Lower lobe of right lung (tissue), 2 donors: ENCODE results near the gene UNC13D. TPM values are rescaled to one million over a fixed set of nuclear protein-coding genes. Genes with fewer than 3 reads are reported as not detected.

Experiments used
- ATAC-seq, 2 donors: fragments of 200-7000 bp; cut with Tn5 transposase; one replicate each; pipeline ENCODE4 v1.9.1; 2020 to 2022; ENCODE audit warnings: mild to moderate bottlenecking in 2 of 2, moderate library complexity in 2 of 2
- DNase-seq: peaks from one replicate; pipeline ENCODE4 v3.0.0-alpha.2; 2020
- H3K27ac ChIP-seq: fragments of 200-600 bp; one replicate; pipeline ENCODE4 v1.8.0; 2022
- H3K27me3 ChIP-seq: fragments of 200-600 bp; one replicate; pipeline ENCODE4 v1.8.0; 2022; ENCODE audit warnings: low read depth
- H3K36me3 ChIP-seq: fragments of 200-600 bp; one replicate; pipeline ENCODE4 v1.8.0; 2022; ENCODE audit warnings: mild to moderate bottlenecking
- H3K4me1 ChIP-seq: fragments of 200-600 bp; one replicate; pipeline ENCODE4 v1.8.0; 2022
- H3K4me3 ChIP-seq: fragments of 200-600 bp; one replicate; pipeline ENCODE4 v1.8.0; 2022; ENCODE audit warnings: mild to moderate bottlenecking
- H3K9me3 ChIP-seq: fragments of 200-600 bp; one replicate; pipeline ENCODE4 v1.8.0; 2022
- CTCF ChIP-seq: fragments of 200-600 bp; IDR thresholded peaks from one replicate; pipeline ENCODE4 v1.8.0; 2022; ENCODE audit warnings: antibody characterized with exemption, mild to moderate bottlenecking
- intact Hi-C: fragments of 100-400 bp; cut with DNase I; formaldehyde crosslinking; loops from one replicate; pipeline ENCODE4 v1.11.0; 2022
- total RNA-seq: library from RNA; stranded (reverse); fragmentation: NEBNext Ultra II Directional; extraction: Animal tissue kit (Norgen Biotek cat#: 25700); gene quantifications from one replicate; pipeline ENCODE4 v1.2.1, GENCODE V29; 2021
- donor health status: DM: no; HTN: yes; CAD: no; lungs with severe emphysema.

UNC13D gene
- total RNA-seq, 1 donor from 2014 or later, result 118 TPM

GRCh38 chr17:75820094-75821080 is 23.8 kb downstream of the UNC13D start:
- Histone ChIP-seq H3K4me3 (no peak overlapping the region), H3K27me3 (no peaks in the 10 kb centered on the region), H3K9me3 (no peaks in the 10 kb centered on the region), H3K36me3 (peaks cover 99% of the 10 kb centered on the region), H3K4me1 (no peaks in the 10 kb centered on the region), H3K27ac (no peak overlapping the region)
- intact Hi-C loops, result no loop called here
- no peak for DNase-seq
- no peak for TF ChIP-seq CTCF
- no peak for ATAC-seq

GRCh38 chr17:75819678-75820077 is 24.5 kb downstream of the UNC13D start:
- H3K9me3 ChIP-seq, result no peaks in the 10 kb centered on the region
- ATAC-seq (no peak), DNase-seq (no peak)
- no peaks in the 10 kb centered on the region for H3K4me1 ChIP-seq
- no peak for TF ChIP-seq CTCF
- no peak overlapping the region for H3K4me3 ChIP-seq
- intact Hi-C loops, result no loop called here
- no peak overlapping the region for H3K27ac ChIP-seq
- H3K36me3 ChIP-seq, result peaks cover 100% of the 10 kb centered on the region
- no peaks in the 10 kb centered on the region for H3K27me3 ChIP-seq

- DNase-seq (no peak), ATAC-seq (no peak)
- TF ChIP-seq CTCF, result no peak
- Histone ChIP-seq H3K9me3 (no peaks in the 10 kb centered on the region), H3K36me3 (peaks cover 100% of the 10 kb centered on the region), H3K4me3 (no peak overlapping the region), H3K27ac (no peak overlapping the region), H3K27me3 (no peaks in the 10 kb centered on the region), H3K4me1 (no peaks in the 10 kb centered on the region)
- intact Hi-C loops, result no loop called here
These were observed 25.1 kb downstream of the UNC13D start for GRCh38 chr17:75819116-75819515.

- peaks cover 100% of the 10 kb centered on the region for H3K36me3 ChIP-seq
- ATAC-seq (no peak), DNase-seq (no peak)
- H3K27ac ChIP-seq, result no peak overlapping the region
- H3K4me1 ChIP-seq, result no peaks in the 10 kb centered on the region
- no peak overlapping the region for H3K4me3 ChIP-seq
- no peaks in the 10 kb centered on the region for H3K27me3 ChIP-seq
- no peak for TF ChIP-seq CTCF
- intact Hi-C loops, result no loop called here
- H3K9me3 ChIP-seq, result no peaks in the 10 kb centered on the region
These were observed 25.8 kb downstream of the UNC13D start for GRCh38 chr17:75818326-75818885.

- Histone ChIP-seq H3K36me3 (peaks cover 100% of the 10 kb centered on the region), H3K4me3 (no peak overlapping the region), H3K27me3 (no peaks in the 10 kb centered on the region), H3K9me3 (no peaks in the 10 kb centered on the region), H3K27ac (no peak overlapping the region), H3K4me1 (no peaks in the 10 kb centered on the region)
- no peak for TF ChIP-seq CTCF
- DNase-seq (no peak), ATAC-seq (no peak)
- intact Hi-C loops, result no loop called here
These were observed 26.6 kb downstream of the UNC13D start for GRCh38 chr17:75817571-75817970.
